Prostate gland (tissue), 2 donors: ENCODE results near the gene LAMP1.

Source experiments
- CTCF ChIP-seq, 4 experiments: fragments of 200-600 bp in 2 of 4; fragments of 450-650 bp in 2 of 4; sonication (generic) in 2 of 4; IDR thresholded peaks; 1 replicate in 3 of 4; 2 replicates in 1 of 4; pipeline ENCODE4 v1.5.1; 2016 to 2019; ENCODE audit warnings: antibody characterized with exemption in 4 of 4, mild to moderate bottlenecking in 2 of 4, moderate library complexity in 2 of 4
- POLR2A ChIP-seq: fragments of 450-650 bp; IDR thresholded peaks from one replicate; pipeline ENCODE4 v1.6.1; 2016; ENCODE audit warnings: antibody characterized with exemption, mild to moderate bottlenecking
- POLR2AphosphoS5 ChIP-seq: sonication (generic); formaldehyde crosslinking; IDR thresholded peaks from one replicate; pipeline ENCODE4 v1.6.1; 2017; ENCODE audit warnings: antibody characterized with exemption

- TF ChIP-seq CTCF (IDR thresholded peaks at IDR 0.05) (no peak), POLR2A (no peak), POLR2AphosphoS5 (no peak)
Observed at GRCh38 chr13:113323869-113324268, 26.8 kb downstream of the LAMP1 start.
